Endodermal cell (in vitro differentiated cells): Measurements from ENCODE around the gene SEC16A. TPM values are rescaled to one million over a fixed set of nuclear protein-coding genes. Genes with fewer than 3 reads are reported as not detected.

Source experiments
- DNase-seq: peaks from one replicate; pipeline ENCODE4 v3.0.0-alpha.2; 2017
- H3K27ac ChIP-seq: 2 replicates; pipeline ENCODE4 v1.5.1; 2013; ENCODE audit warnings: mild to moderate bottlenecking, low read depth, low read length, moderate library complexity
- H3K27me3 ChIP-seq: 2 replicates; pipeline ENCODE4 v1.6.1; 2013; ENCODE audit warnings: mild to moderate bottlenecking, low read length, moderate library complexity; ENCODE audit not compliant: insufficient read depth, control insufficient read depth, poor library complexity, severe bottlenecking
- H3K36me3 ChIP-seq: 2 replicates; pipeline ENCODE4 v1.7.0; 2013; ENCODE audit warnings: mild to moderate bottlenecking, low read length, moderate library complexity; ENCODE audit not compliant: control insufficient read depth, insufficient read depth
- H3K4me1 ChIP-seq: one replicate; pipeline ENCODE4 v1.7.0; 2013; ENCODE audit warnings: low read length; ENCODE audit not compliant: control insufficient read depth, insufficient read depth
- H3K4me3 ChIP-seq: 2 replicates; pipeline ENCODE4 v1.5.1; 2013; ENCODE audit warnings: mild to moderate bottlenecking, low read length, moderate library complexity
- H3K9ac ChIP-seq: 2 replicates; pipeline ENCODE4 v1.6.1; 2013; ENCODE audit warnings: mild to moderate bottlenecking, low read length, moderate library complexity; ENCODE audit not compliant: poor library complexity, severe bottlenecking; ENCODE audit errors: extremely low read depth
- H3K9me3 ChIP-seq: 2 replicates; pipeline ENCODE4 v1.6.1; 2013; ENCODE audit warnings: mild to moderate bottlenecking, low read length, moderate library complexity; ENCODE audit not compliant: control insufficient read depth
- H3K27ac Mint-ChIP-seq: 2 replicates; pipeline ENCODE4 v1.8.0; 2020; ENCODE audit warnings: mixed read lengths
- H3K27me3 Mint-ChIP-seq: 2 replicates; pipeline ENCODE4 v1.8.0; 2021; ENCODE audit warnings: mild to moderate bottlenecking, mixed read lengths; ENCODE audit not compliant: insufficient read depth
- H3K36me3 Mint-ChIP-seq: 2 replicates; pipeline ENCODE4 v1.8.0; 2020; ENCODE audit warnings: low read depth, mixed read lengths
- H3K4me1 Mint-ChIP-seq: 2 replicates; pipeline ENCODE4 v1.8.0; 2020; ENCODE audit warnings: mixed read lengths
- H3K4me3 Mint-ChIP-seq: 2 replicates; pipeline ENCODE4 v1.8.0; 2020; ENCODE audit warnings: mild to moderate bottlenecking, moderate library complexity, mixed read lengths
- H3K9me3 Mint-ChIP-seq: 2 replicates; pipeline ENCODE4 v1.8.0; 2020; ENCODE audit warnings: mild to moderate bottlenecking, mixed read lengths
- WGBS, 2 experiments: methylation state at CpG; one replicate each; pipeline versions ENCODE4 v1.1.5 to v1.1.7; 2013; ENCODE audit warnings: missing lambda C conversion rate in 2 of 2, mixed read lengths in 1 of 2; ENCODE audit not compliant: insufficient coverage in 1 of 2, insufficient read length in 1 of 2; 5-methylcytosine and 5-hydroxymethylcytosine counted together
- total RNA-seq, 2 donors: library from RNA; stranded (reverse); fragmentation: NEBNext Ultra II Directional in 1 of 2; extraction: Animal tissue kit (Norgen Biotek cat#: 25700) in 1 of 2; gene quantifications; 2 replicates in 1 of 2; 3 replicates in 1 of 2; pipeline ENCODE4 v1.2.1, GENCODE V29; 2021
- TF ChIP-seq, protein P1 (sequence below): fragments of 200-600 bp; sonication (generic); conservative IDR thresholded peaks from 2 replicates; pipeline ENCODE4 v1.5.0; 2021; ENCODE audit warnings: antibody characterized with exemption, mild to moderate bottlenecking

SEC16A gene
- total RNA-seq, 2 donors from 2014 or later = 54.6 to 60.7 TPM

DNA sequence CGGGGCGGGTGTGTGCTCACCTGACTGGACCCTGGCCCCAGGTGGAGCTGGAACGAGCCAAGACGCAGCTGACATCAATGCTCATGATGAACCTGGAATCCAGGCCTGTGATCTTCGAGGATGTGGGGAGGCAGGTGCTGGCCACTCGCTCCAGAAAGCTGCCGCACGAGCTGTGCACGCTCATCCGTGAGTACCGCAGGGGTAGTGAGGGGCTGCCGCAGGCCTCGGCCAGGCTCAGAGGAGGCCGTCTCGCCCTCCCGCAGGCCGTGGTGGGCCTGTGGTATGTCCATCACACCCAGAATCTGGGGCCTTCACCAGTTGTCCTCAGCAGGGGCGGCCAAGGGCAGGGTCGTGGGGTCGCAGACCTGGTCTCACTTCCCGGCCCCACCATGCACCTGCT is 61.0 kb downstream of the SEC16A start:
- Mint-ChIP-seq H3K9me3 (no peaks in the 10 kb centered on the region), H3K27me3 (no peaks in the 10 kb centered on the region), H3K36me3 (peaks cover 56% of the 10 kb centered on the region), H3K4me1 (no peaks in the 10 kb centered on the region), H3K27ac (no peak overlapping the region), H3K4me3 (no peak overlapping the region)
- H3K27me3 ChIP-seq = no peaks in the 10 kb centered on the region
- H3K9me3 ChIP-seq = no peaks in the 10 kb centered on the region
- no peak overlapping the region for H3K27ac ChIP-seq
- no peak for DNase-seq
- H3K9ac ChIP-seq = no peak overlapping the region
- no peak overlapping the region for H3K4me3 ChIP-seq
- WGBS, 2 experiments = 91 to 92% methylated on average over 20 to 21 of the region's 21 CpGs
- peaks cover 57% of the 10 kb centered on the region for H3K36me3 ChIP-seq
- no peaks in the 10 kb centered on the region for H3K4me1 ChIP-seq
- TF ChIP-seq, protein P1, sequence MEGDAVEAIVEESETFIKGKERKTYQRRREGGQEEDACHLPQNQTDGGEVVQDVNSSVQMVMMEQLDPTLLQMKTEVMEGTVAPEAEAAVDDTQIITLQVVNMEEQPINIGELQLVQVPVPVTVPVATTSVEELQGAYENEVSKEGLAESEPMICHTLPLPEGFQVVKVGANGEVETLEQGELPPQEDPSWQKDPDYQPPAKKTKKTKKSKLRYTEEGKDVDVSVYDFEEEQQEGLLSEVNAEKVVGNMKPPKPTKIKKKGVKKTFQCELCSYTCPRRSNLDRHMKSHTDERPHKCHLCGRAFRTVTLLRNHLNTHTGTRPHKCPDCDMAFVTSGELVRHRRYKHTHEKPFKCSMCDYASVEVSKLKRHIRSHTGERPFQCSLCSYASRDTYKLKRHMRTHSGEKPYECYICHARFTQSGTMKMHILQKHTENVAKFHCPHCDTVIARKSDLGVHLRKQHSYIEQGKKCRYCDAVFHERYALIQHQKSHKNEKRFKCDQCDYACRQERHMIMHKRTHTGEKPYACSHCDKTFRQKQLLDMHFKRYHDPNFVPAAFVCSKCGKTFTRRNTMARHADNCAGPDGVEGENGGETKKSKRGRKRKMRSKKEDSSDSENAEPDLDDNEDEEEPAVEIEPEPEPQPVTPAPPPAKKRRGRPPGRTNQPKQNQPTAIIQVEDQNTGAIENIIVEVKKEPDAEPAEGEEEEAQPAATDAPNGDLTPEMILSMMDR = no peak

DNA sequence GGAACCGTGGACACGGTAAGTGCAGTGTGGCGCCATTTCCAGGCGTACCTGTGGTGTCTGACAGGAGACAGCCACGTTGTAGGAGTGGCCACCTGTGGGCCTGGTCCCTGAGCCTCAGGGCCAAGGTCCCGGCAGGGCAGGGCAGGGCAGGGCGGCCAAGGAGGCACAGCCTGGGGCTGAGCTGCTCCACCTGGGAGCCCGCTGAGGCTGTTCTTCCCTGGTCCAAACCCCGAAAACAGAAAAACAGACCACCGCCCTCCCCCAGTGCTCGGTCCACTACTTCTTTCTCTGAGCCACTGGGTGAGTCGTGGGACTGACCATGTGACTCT is 63.8 kb downstream of the SEC16A start:
- no peak for DNase-seq
- Histone ChIP-seq H3K9ac (no peak overlapping the region), H3K9me3 (no peaks in the 10 kb centered on the region), H3K27ac (no peak overlapping the region), H3K27me3 (no peaks in the 10 kb centered on the region), H3K4me3 (no peak overlapping the region), H3K36me3 (peaks cover 81% of the 10 kb centered on the region), H3K4me1 (no peaks in the 10 kb centered on the region)
- H3K9me3 Mint-ChIP-seq = no peaks in the 10 kb centered on the region
- H3K4me1 Mint-ChIP-seq = no peaks in the 10 kb centered on the region
- TF ChIP-seq, protein P1 = no peak
- no peak overlapping the region for H3K4me3 Mint-ChIP-seq
- WGBS, 2 experiments = 94 to 97% methylated on average over 10 to 12 of the region's 12 CpGs
- H3K27me3 Mint-ChIP-seq = no peaks in the 10 kb centered on the region
- H3K36me3 Mint-ChIP-seq = peaks cover 55% of the 10 kb centered on the region
- no peak overlapping the region for H3K27ac Mint-ChIP-seq

DNA sequence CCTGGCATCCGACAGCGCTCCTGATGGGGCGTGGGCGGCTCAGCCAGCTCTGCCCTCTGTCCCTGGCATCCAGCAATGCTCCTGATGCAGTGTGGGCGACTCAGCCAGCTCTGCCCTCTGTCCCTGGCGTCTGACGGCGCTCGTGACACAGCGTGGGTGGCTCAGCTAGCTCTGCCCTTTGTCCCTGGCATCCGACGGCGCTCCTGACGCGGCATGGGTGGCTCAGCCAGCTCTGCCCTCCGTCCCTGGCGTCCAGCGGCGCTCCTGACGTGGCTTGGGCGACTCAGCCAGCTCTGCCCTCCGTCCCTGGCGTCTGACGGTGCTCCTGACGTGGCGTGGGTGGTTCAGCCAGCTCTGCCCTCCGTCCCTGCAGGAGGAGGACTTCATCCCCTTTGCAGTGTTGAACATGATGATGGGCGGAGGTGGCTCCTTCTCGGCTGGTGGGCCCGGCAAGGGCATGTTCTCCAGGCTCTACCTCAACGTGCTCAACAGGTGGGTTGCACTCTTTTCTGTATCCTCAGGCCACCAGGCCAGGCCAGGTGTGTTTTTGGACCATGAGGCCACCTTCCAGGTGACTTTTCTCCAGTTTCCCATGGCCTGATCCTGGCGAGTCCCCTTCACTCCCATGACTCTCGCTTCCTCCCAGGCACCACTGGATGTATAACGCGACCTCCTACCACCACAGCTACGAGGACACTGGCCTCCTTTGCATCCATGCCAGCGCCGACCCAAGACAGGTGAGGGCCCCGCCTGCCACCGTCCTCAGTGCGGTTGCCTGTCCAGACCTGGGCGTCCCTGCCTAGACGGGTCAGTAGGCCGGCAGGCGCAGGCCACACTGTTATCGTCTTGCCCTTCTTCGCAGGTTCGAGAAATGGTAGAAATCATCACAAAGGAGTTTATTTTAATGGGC is 64.4 kb downstream of the SEC16A start:
- Histone ChIP-seq H3K9me3 (no peaks in the 10 kb centered on the region), H3K4me1 (no peaks in the 10 kb centered on the region), H3K27ac (no peak overlapping the region), H3K9ac (no peak overlapping the region), H3K27me3 (no peaks in the 10 kb centered on the region), H3K4me3 (no peak overlapping the region), H3K36me3 (peaks cover 83% of the 10 kb centered on the region)
- no peak for DNase-seq
- Mint-ChIP-seq H3K4me1 (no peaks in the 10 kb centered on the region), H3K4me3 (no peak overlapping the region), H3K27ac (no peak overlapping the region), H3K36me3 (peaks cover 54% of the 10 kb centered on the region), H3K9me3 (no peaks in the 10 kb centered on the region), H3K27me3 (no peaks in the 10 kb centered on the region)
- 93 to 94% methylated on average over 43 to 48 of the region's 48 CpGs for WGBS, 2 experiments
- TF ChIP-seq, protein P1 = no peak
